Endodermal cell (in vitro differentiated cells): Measurements from ENCODE around the gene WDFY2. TPM values are rescaled to one million over a fixed set of nuclear protein-coding genes. Genes with fewer than 3 reads are reported as not detected.

Source experiments
- DNase-seq: peaks from one replicate; pipeline ENCODE4 v3.0.0-alpha.2; 2017
- H3K27ac ChIP-seq: 2 replicates; pipeline ENCODE4 v1.5.1; 2013; ENCODE audit warnings: mild to moderate bottlenecking, low read depth, low read length, moderate library complexity
- H3K27me3 ChIP-seq: 2 replicates; pipeline ENCODE4 v1.6.1; 2013; ENCODE audit warnings: mild to moderate bottlenecking, low read length, moderate library complexity; ENCODE audit not compliant: insufficient read depth, control insufficient read depth, poor library complexity, severe bottlenecking
- H3K36me3 ChIP-seq: 2 replicates; pipeline ENCODE4 v1.7.0; 2013; ENCODE audit warnings: mild to moderate bottlenecking, low read length, moderate library complexity; ENCODE audit not compliant: control insufficient read depth, insufficient read depth
- H3K4me1 ChIP-seq: one replicate; pipeline ENCODE4 v1.7.0; 2013; ENCODE audit warnings: low read length; ENCODE audit not compliant: control insufficient read depth, insufficient read depth
- H3K4me3 ChIP-seq: 2 replicates; pipeline ENCODE4 v1.5.1; 2013; ENCODE audit warnings: mild to moderate bottlenecking, low read length, moderate library complexity
- H3K9ac ChIP-seq: 2 replicates; pipeline ENCODE4 v1.6.1; 2013; ENCODE audit warnings: mild to moderate bottlenecking, low read length, moderate library complexity; ENCODE audit not compliant: poor library complexity, severe bottlenecking; ENCODE audit errors: extremely low read depth
- H3K9me3 ChIP-seq: 2 replicates; pipeline ENCODE4 v1.6.1; 2013; ENCODE audit warnings: mild to moderate bottlenecking, low read length, moderate library complexity; ENCODE audit not compliant: control insufficient read depth
- H3K27ac Mint-ChIP-seq: 2 replicates; pipeline ENCODE4 v1.8.0; 2020; ENCODE audit warnings: mixed read lengths
- H3K27me3 Mint-ChIP-seq: 2 replicates; pipeline ENCODE4 v1.8.0; 2021; ENCODE audit warnings: mild to moderate bottlenecking, mixed read lengths; ENCODE audit not compliant: insufficient read depth
- H3K36me3 Mint-ChIP-seq: 2 replicates; pipeline ENCODE4 v1.8.0; 2020; ENCODE audit warnings: low read depth, mixed read lengths
- H3K4me1 Mint-ChIP-seq: 2 replicates; pipeline ENCODE4 v1.8.0; 2020; ENCODE audit warnings: mixed read lengths
- H3K4me3 Mint-ChIP-seq: 2 replicates; pipeline ENCODE4 v1.8.0; 2020; ENCODE audit warnings: mild to moderate bottlenecking, moderate library complexity, mixed read lengths
- H3K9me3 Mint-ChIP-seq: 2 replicates; pipeline ENCODE4 v1.8.0; 2020; ENCODE audit warnings: mild to moderate bottlenecking, mixed read lengths
- WGBS, 2 experiments: methylation state at CpG; one replicate each; pipeline versions ENCODE4 v1.1.5 to v1.1.7; 2013; ENCODE audit warnings: missing lambda C conversion rate in 2 of 2, mixed read lengths in 1 of 2; ENCODE audit not compliant: insufficient coverage in 1 of 2, insufficient read length in 1 of 2; 5-methylcytosine and 5-hydroxymethylcytosine counted together
- total RNA-seq, 2 donors: library from RNA; stranded (reverse); fragmentation: NEBNext Ultra II Directional in 1 of 2; extraction: Animal tissue kit (Norgen Biotek cat#: 25700) in 1 of 2; gene quantifications; 2 replicates in 1 of 2; 3 replicates in 1 of 2; pipeline ENCODE4 v1.2.1, GENCODE V29; 2021
- TF ChIP-seq, protein P1 (sequence below): fragments of 200-600 bp; sonication (generic); conservative IDR thresholded peaks from 2 replicates; pipeline ENCODE4 v1.5.0; 2021; ENCODE audit warnings: antibody characterized with exemption, mild to moderate bottlenecking

WDFY2 gene
- total RNA-seq, 2 donors from 2014 or later = 20.6 to 28.0 TPM

DNA sequence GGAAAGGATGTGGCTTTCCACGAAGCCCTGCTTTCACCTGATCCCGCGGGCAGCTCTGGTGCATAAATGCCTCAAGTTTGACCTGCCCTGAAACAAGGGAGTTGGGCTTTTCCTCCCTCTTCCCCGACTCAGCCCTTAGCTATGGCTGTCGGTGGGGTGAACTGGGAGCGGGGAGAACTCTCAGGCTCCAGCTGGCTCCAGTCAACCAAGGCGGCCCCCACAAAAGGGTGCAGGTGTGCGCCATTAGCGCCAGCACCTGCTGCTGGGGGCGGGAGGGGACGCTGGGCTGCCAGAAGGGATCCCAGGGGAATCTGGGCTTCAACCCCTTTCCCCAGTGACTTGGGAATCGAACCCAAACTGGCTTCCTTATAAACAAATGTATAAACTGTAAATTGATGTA is 226.8 kb downstream of the WDFY2 start:
- no peak for DNase-seq
- no peak overlapping the region for H3K27ac ChIP-seq
- H3K9me3 Mint-ChIP-seq = no peaks in the 10 kb centered on the region
- no peak overlapping the region for H3K9ac ChIP-seq
- no peaks in the 10 kb centered on the region for H3K4me1 ChIP-seq
- peaks cover 5% of the 10 kb centered on the region for H3K4me1 Mint-ChIP-seq
- H3K27me3 Mint-ChIP-seq = peaks cover 3% of the 10 kb centered on the region
- no peak overlapping the region for H3K27ac Mint-ChIP-seq
- H3K27me3 ChIP-seq = no peaks in the 10 kb centered on the region
- no peaks in the 10 kb centered on the region for H3K9me3 ChIP-seq
- no peaks in the 10 kb centered on the region for H3K36me3 Mint-ChIP-seq
- no peaks in the 10 kb centered on the region for H3K36me3 ChIP-seq
- TF ChIP-seq, protein P1, sequence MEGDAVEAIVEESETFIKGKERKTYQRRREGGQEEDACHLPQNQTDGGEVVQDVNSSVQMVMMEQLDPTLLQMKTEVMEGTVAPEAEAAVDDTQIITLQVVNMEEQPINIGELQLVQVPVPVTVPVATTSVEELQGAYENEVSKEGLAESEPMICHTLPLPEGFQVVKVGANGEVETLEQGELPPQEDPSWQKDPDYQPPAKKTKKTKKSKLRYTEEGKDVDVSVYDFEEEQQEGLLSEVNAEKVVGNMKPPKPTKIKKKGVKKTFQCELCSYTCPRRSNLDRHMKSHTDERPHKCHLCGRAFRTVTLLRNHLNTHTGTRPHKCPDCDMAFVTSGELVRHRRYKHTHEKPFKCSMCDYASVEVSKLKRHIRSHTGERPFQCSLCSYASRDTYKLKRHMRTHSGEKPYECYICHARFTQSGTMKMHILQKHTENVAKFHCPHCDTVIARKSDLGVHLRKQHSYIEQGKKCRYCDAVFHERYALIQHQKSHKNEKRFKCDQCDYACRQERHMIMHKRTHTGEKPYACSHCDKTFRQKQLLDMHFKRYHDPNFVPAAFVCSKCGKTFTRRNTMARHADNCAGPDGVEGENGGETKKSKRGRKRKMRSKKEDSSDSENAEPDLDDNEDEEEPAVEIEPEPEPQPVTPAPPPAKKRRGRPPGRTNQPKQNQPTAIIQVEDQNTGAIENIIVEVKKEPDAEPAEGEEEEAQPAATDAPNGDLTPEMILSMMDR = no peak
- no peak overlapping the region for H3K4me3 ChIP-seq
- no peak overlapping the region for H3K4me3 Mint-ChIP-seq
- 88 to 98% methylated on average over 8 to 12 of the region's 12 CpGs for WGBS, 2 experiments

DNA sequence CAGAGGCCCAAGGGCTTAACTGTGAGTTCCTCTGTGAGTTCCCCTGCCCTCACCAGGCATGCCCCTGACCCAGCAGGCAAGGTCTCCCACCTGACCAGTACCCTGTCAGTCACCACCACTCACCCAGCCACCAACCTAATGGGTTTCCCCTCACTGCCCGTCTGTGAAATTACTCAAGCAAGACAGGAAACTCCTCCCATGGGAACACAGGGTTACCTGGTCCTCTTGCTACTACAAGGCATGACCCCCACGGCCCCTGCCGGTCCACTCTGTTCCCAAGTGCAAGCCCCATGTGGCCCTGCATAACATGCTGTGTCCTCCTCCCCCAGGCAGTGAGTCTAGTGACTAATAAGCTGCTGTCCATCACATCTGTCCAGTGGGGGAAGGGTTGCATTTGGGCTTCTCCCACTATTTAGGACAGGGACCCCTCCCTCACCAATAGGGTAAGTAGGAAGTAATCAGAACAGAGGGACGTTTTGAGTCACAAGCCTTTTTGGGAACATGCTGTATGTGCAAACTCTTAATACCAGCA is 227.7 kb downstream of the WDFY2 start:
- no peak overlapping the region for H3K9ac ChIP-seq
- no peaks in the 10 kb centered on the region for H3K36me3 ChIP-seq
- no peaks in the 10 kb centered on the region for H3K4me1 ChIP-seq
- no peaks in the 10 kb centered on the region for H3K27me3 ChIP-seq
- no peaks in the 10 kb centered on the region for H3K36me3 Mint-ChIP-seq
- 84 to 85% methylated on average over 4 of the region's 4 CpGs for WGBS, 2 experiments
- no peak overlapping the region for H3K4me3 ChIP-seq
- no peaks in the 10 kb centered on the region for H3K9me3 Mint-ChIP-seq
- peaks cover 5% of the 10 kb centered on the region for H3K4me1 Mint-ChIP-seq
- H3K27me3 Mint-ChIP-seq = peaks cover 3% of the 10 kb centered on the region
- DNase-seq = no peak
- H3K27ac Mint-ChIP-seq = no peak overlapping the region
- H3K9me3 ChIP-seq = no peaks in the 10 kb centered on the region
- TF ChIP-seq, protein P1 = no peak
- H3K27ac ChIP-seq = no peak overlapping the region
- H3K4me3 Mint-ChIP-seq = no peak overlapping the region

DNA sequence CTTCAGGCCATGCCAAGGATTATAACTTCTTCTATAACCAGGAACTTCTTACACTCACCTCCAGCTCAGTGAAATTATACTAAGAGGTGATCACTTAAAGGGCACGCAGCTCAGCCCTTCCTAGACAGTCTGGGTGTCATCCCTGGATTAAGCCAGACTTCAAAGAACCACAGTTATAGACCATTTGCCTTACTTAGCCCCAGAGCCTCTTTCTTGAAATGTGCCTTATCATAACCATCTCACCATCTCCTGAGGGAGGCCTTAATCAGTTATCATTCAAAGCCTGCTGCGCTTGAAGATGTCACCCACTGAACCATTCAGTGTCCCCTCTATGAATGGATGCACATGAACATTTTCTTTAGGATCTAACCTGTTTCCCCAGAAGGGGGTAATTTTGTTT is 229.8 kb downstream of the WDFY2 start:
- Mint-ChIP-seq H3K9me3 (no peaks in the 10 kb centered on the region), H3K27ac (no peak overlapping the region), H3K4me1 (peaks cover 5% of the 10 kb centered on the region), H3K4me3 (no peak overlapping the region), H3K27me3 (peaks cover 3% of the 10 kb centered on the region), H3K36me3 (no peaks in the 10 kb centered on the region)
- H3K36me3 ChIP-seq = no peaks in the 10 kb centered on the region
- H3K4me3 ChIP-seq = no peak overlapping the region
- no peaks in the 10 kb centered on the region for H3K27me3 ChIP-seq
- no peaks in the 10 kb centered on the region for H3K9me3 ChIP-seq
- H3K4me1 ChIP-seq = no peaks in the 10 kb centered on the region
- no peak overlapping the region for H3K9ac ChIP-seq
- no peak overlapping the region for H3K27ac ChIP-seq
- TF ChIP-seq, protein P1 = no peak
- 88 to 96% methylated on average over 2 of the region's 2 CpGs for WGBS, 2 experiments
- no peak for DNase-seq
